HG02763 (cell line): ENCODE results near the gene CACNG8.

Experiments
- ATAC-seq: cut with Tn5 transposase; IDR thresholded peaks from one replicate; pipeline ENCODE4 v1.9.1; 2021; ENCODE audit warnings: mild to moderate bottlenecking, moderate library complexity; ENCODE audit not compliant: unreplicated experiment

Gene CACNG8

GRCh38 chr19:53992211-53992610 lies 29.5 kb downstream of the CACNG8 start:
- ATAC-seq: no peak

DNA sequence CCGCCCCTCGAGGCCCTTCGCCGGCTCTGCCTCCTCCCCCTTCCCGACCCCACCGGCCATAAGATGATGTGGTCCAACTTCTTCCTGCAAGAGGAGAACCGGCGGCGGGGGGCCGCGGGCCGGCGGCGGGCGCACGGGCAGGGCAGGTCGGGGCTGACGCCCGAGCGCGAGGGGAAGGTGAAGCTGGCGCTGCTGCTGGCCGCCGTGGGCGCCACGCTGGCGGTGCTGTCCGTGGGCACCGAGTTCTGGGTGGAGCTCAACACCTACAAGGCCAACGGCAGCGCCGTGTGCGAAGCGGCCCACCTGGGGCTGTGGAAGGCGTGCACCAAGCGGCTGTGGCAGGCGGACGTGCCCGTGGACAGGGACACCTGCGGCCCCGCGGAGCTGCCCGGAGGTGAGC lies 30.1 kb downstream of the CACNG8 start:
- no peak for ATAC-seq

DNA sequence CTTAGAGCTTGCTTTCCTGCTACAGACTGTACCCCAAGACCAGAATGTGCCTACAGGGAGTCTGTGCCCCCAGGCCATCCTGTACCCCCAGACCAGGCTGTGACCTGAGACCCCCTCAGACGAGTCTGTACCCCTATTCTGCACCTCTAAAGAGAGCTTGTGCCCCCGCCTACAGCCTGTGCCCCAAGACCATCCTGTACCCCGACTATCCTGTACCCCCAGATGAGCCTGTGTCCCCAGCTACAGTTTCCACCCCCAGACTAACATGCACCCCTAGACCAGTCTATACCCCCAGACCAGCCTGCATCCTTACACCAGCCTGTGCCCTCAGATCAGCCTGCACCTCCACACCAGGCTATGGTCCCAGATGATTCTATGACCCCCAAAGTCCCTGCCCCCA lies 30.7 kb downstream of the CACNG8 start:
- ATAC-seq: no peak

DNA sequence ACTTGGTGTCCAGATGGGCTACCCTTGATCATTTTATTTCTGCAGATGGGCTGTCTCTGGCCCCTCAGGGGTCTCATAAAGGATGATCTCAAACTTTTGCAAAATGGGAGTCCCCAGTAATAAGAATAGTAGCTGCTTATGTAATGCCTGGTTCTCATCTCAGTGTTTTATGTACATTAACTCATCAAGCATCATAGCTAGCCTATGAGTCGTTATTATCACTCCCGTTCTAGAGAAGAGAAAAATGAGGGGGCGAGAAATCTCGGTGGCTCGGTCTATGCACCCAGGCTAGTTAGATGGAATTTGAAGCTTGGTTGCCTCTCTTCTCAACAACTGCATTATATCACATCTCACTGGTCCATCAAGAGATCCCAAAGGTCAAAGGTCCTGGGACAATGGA lies 32.1 kb downstream of the CACNG8 start:
- ATAC-seq: no peak

DNA sequence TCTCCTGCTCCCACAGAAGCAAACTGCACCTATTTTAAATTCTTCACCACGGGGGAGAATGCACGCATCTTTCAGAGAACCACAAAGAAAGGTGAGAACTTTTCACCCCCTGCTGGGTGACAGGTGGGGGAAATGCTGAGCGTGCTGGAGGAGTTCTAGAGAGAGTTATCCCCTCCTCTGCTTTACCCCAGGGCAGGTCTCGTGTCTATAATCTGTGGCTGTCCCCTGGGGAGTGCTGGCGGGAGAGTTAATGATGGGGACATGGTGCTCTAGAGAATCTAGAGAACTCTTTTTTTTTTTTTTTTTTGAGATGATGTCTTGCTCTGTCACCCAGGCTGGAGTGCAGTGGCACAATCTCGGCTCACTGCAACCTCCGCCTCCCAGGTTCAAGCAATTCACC lies 35.5 kb downstream of the CACNG8 start:
- no peak for ATAC-seq

GRCh38 chr19:53999694-54000093 lies 37.0 kb downstream of the CACNG8 start:
- ATAC-seq: no peak

GRCh38 chr19:54001496-54001895 lies 38.8 kb downstream of the CACNG8 start:
- ATAC-seq: no peak

DNA sequence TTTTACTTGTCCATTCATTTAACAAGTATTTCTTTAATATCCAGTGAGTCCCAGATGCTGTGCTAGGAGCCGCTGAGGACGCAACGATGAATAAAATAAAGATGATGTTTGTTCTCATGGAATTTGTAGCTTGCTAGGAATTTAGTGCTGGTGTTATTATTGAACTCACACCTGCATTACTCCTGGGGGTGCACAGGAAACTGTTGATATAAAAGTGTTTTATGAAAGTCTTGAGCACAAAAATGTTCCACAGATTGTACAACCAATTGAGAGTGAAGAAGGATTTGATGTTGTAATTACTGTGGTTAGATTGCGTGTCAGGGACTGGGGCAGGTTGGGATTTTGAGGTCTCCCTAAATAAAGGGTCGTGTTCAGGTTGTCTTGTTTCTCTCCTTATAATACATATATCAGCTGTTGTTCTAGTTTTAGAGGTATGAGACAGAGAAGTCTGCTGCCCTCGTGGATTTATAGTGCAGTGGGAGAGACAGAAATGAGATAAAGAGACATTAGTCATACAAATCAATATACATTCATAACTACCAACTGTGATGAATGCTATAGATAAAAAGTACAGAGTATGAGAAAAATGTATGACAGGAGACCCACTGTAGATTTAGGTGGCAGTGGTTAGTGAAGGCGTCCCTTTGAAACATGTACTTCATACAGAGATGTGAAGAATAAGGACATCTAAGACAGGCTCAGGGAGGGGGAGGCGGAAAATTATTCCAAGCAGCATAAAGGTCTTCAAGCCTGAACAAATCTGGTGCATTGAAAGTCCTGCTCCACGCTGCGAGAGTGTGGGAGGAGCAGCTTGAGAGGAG lies 40.0 kb downstream of the CACNG8 start:
- ATAC-seq: no peak

DNA sequence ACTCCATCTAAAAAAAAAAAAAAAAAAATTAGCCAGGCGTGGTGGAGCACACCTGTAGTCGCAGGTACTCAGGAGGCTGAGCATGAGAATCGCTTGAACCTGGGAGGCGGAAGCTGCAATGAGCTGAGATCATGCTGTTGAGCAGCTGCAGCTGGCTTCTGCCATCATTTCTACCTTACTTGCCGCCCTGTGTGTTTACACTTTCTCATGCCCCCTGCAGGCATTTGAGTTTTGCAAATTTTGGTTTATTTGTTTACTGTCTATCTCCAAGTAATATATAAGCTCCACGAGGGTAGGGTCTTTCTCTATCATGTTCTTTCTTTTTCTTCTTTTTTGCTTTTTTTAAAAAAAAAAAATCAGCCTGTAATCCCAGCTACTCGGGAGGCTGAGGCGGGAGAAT lies 46.7 kb downstream of the CACNG8 start:
- no peak for ATAC-seq

DNA sequence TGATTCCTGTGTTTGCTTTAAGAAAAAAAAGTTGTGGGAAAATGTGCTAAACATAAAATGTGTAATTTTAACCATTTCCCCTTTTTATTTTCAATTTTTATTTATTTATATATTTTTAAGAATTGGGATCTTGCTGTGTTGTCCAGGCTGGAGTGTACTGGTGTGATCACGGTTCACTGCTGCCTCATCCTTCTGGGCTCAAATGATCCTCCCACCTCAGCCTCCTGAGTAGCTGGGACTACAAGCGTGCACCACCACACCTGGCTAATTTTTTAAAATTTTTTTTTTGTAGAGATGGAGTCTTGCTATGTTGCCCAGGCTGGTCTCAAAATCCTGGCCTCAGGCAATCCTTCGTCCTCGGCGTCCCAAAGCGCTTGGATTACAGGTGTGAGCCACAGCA lies 47.7 kb downstream of the CACNG8 start:
- ATAC-seq: no peak

GRCh38 chr19:54011507-54012211 lies 48.9 kb downstream of the CACNG8 start:
- ATAC-seq: no peak

- no peak for ATAC-seq
Measured at GRCh38 chr19:54013866-54014265, 51.1 kb downstream of the CACNG8 start.

- no peak for ATAC-seq
Measured at GRCh38 chr19:54014920-54015560, 52.3 kb downstream of the CACNG8 start.

DNA sequence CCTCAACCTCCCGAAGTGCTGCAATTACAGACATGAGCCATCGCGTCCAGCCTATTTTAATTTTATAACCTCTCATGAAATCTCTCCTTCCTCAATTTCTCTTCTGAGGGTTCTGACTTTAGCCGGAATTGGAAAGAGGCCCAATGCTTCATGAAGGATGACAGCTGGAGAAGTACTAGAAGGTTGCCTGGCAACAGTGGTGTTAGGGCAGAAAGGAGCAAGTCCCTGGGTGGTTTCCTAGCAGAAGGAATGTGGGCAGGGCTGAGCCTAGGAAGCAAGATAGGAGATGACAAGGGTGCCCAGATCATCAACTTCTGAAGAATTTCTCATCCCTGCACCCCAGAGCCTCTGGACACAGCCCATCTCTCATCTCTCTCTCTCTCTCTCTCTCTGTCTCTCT lies 54.5 kb downstream of the CACNG8 start:
- ATAC-seq: no peak

DNA sequence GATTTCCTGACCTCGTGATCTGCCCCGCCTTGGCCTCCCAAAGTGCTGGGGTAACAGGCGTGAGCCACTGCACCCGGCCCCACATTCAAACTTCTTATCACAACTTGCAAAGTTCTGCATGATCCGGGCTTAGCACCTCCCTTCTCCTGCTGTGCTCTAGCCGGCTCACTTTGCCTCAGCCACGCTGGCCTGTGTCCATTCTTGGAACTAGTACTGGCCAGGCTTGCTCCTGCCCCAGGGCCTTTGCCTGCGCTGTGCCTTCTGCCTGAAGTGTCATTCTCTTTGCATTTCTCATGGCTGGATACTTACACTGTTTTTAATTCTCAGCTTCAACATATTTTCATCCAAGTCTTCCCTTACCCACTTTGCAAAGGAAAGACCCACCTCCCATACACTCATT lies 58.6 kb downstream of the CACNG8 start:
- no peak for ATAC-seq

GRCh38 chr19:54021932-54022331 lies 59.2 kb downstream of the CACNG8 start:
- ATAC-seq: no peak

DNA sequence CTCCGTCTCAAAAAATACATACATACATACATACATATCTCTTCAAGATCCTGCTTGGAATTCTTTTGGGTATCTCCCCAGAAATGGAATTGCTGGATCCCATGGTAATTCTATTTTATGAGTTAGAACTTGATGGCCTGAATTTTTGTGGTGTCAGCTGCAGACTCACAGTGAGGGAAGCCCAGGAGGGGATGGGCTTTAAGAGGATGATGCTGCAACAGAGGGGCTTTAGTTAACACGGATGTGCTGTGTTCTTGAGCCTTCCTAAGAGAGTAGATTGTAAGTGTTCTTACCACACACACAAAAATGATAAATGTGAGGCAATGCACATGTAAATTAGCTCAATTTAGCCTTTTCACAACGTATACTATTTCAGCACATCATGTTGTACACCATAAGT lies 60.5 kb downstream of the CACNG8 start:
- no peak for ATAC-seq

- ATAC-seq: no peak
Measured at GRCh38 chr19:54024660-54025059, 61.9 kb downstream of the CACNG8 start.

GRCh38 chr19:54026656-54027055 lies 63.9 kb downstream of the CACNG8 start:
- ATAC-seq: no peak

- no peak for ATAC-seq
Measured at GRCh38 chr19:54029301-54029700, 66.6 kb downstream of the CACNG8 start.

GRCh38 chr19:54029930-54030490 lies 67.3 kb downstream of the CACNG8 start:
- ATAC-seq: no peak
